Measurements from ENCODE around the gene ERICH6B.

The ERICH6B gene

GRCh38 chr13:45602183-45603170 is 13.1 kb downstream of the ERICH6B start:
- in situ Hi-C loops (cut with MboI; ENCODE audit: low sequenced_read_pairs), result loop anchor here (25.0 kb wide), 1 partner anchor 710 kb away; no protein-coding TSS in a partner anchor

- in situ Hi-C loops (cut with MboI; ENCODE audit: low sequenced_read_pairs), result loop anchor here (25.0 kb wide), 1 partner anchor 711 kb away; no protein-coding TSS in a partner anchor
These were observed 13.9 kb downstream of the ERICH6B start for GRCh38 chr13:45601680-45602079.

GRCh38 chr13:45598597-45598996 is 16.9 kb downstream of the ERICH6B start:
- in situ Hi-C loops (cut with MboI; ENCODE audit: low sequenced_read_pairs), result no loop called here

GRCh38 chr13:45596800-45597475 is 18.6 kb downstream of the ERICH6B start:
- in situ Hi-C loops (cut with MboI; ENCODE audit: low sequenced_read_pairs), result no loop called here

- in situ Hi-C loops (cut with MboI; ENCODE audit: low sequenced_read_pairs), result no loop called here
These were observed 19.6 kb downstream of the ERICH6B start for GRCh38 chr13:45595965-45596364.

GRCh38 chr13:45594764-45595163 is 20.8 kb downstream of the ERICH6B start:
- in situ Hi-C loops (cut with MboI; ENCODE audit: low sequenced_read_pairs), result no loop called here

- in situ Hi-C loops (cut with MboI; ENCODE audit: low sequenced_read_pairs), result no loop called here
These were observed 21.3 kb downstream of the ERICH6B start for GRCh38 chr13:45594227-45594626.

GRCh38 chr13:45592758-45593157 is 22.8 kb downstream of the ERICH6B start:
- in situ Hi-C loops (cut with MboI; ENCODE audit: low sequenced_read_pairs), result no loop called here

- in situ Hi-C loops (cut with MboI; ENCODE audit: low sequenced_read_pairs), result no loop called here
These were observed 25.5 kb downstream of the ERICH6B start for GRCh38 chr13:45590066-45590465.

- in situ Hi-C loops (cut with MboI; ENCODE audit: low sequenced_read_pairs), result no loop called here
These were observed 27.6 kb downstream of the ERICH6B start for GRCh38 chr13:45587897-45588296.

- in situ Hi-C loops (cut with MboI; ENCODE audit: low sequenced_read_pairs), result no loop called here
These were observed 30.7 kb downstream of the ERICH6B start for GRCh38 chr13:45584816-45585215.

- in situ Hi-C loops (cut with MboI; ENCODE audit: low sequenced_read_pairs), result no loop called here
These were observed 33.0 kb downstream of the ERICH6B start for GRCh38 chr13:45582408-45583076.

GRCh38 chr13:45576466-45576865 is 39.1 kb downstream of the ERICH6B start:
- in situ Hi-C loops (cut with MboI; ENCODE audit: low sequenced_read_pairs), result no loop called here

- in situ Hi-C loops (cut with MboI; ENCODE audit: low sequenced_read_pairs), result no loop called here
These were observed 39.7 kb downstream of the ERICH6B start for GRCh38 chr13:45575830-45576180.

GRCh38 chr13:45575146-45575829 is 40.3 kb downstream of the ERICH6B start:
- in situ Hi-C loops (cut with MboI; ENCODE audit: low sequenced_read_pairs), result no loop called here

GRCh38 chr13:45565331-45565730 is 50.2 kb downstream of the ERICH6B start:
- in situ Hi-C loops (cut with MboI; ENCODE audit: low sequenced_read_pairs), result no loop called here

GRCh38 chr13:45564133-45564776 is 51.3 kb downstream of the ERICH6B start:
- in situ Hi-C loops (cut with MboI; ENCODE audit: low sequenced_read_pairs), result no loop called here

- in situ Hi-C loops (cut with MboI; ENCODE audit: low sequenced_read_pairs), result no loop called here
These were observed 60.9 kb downstream of the ERICH6B start for GRCh38 chr13:45554604-45555109.

- in situ Hi-C loops (cut with MboI; ENCODE audit: low sequenced_read_pairs), result no loop called here
These were observed 67.3 kb downstream of the ERICH6B start for GRCh38 chr13:45548281-45548680.

- in situ Hi-C loops (cut with MboI; ENCODE audit: low sequenced_read_pairs), result no loop called here
These were observed 69.2 kb downstream of the ERICH6B start for GRCh38 chr13:45546410-45546765.

All from HL-60/S4 treated with phorbol 12-myristate 13-acetate at 8.2 ng/mL for 4 days and 3 days (cell line).